Ovary (tissue), 9 donors: ENCODE measurements around the gene FRYL. TPM values are rescaled to one million over a fixed set of nuclear protein-coding genes. Genes with fewer than 3 reads are reported as not detected.

Experiments used
- DNase-seq, 5 donors: peaks; one replicate each; pipeline ENCODE4 v3.0.0-alpha.2; 2019 to 2020
- H3K27ac ChIP-seq, 2 donors: fragments of 200-600 bp; one replicate each; pipeline versions ENCODE4 v1.5.1 to v1.8.0; 2019 to 2022
- H3K27me3 ChIP-seq: fragments of 200-600 bp; one replicate; pipeline ENCODE4 v1.8.0; 2022
- H3K36me3 ChIP-seq: fragments of 200-600 bp; sonication (generic); one replicate; pipeline ENCODE4 v1.5.1; 2019
- H3K4me1 ChIP-seq: one replicate; pipeline ENCODE4 v1.8.1; 2013; ENCODE audit warnings: mild to moderate bottlenecking, moderate library complexity; ENCODE audit not compliant: insufficient read depth
- H3K4me3 ChIP-seq: fragments of 200-600 bp; sonication (generic); one replicate; pipeline ENCODE4 v1.5.1; 2017
- H3K9me3 ChIP-seq, 2 donors: fragments of 200-600 bp in 1 of 2; sonication (generic) in 1 of 2; one replicate each; pipeline versions ENCODE4 v1.5.1 to v1.8.1; 2013 to 2019; ENCODE audit warnings: mild to moderate bottlenecking in 1 of 2, moderate library complexity in 1 of 2
- CTCF ChIP-seq, 3 donors: fragments of 450-650 bp in 2 of 3; fragments of 200-600 bp in 1 of 3; IDR thresholded peaks; one replicate each; pipeline versions ENCODE4 v1.5.1 to v1.8.0; 2016 to 2022; ENCODE audit warnings: antibody characterized with exemption in 3 of 3, mild to moderate bottlenecking in 1 of 3
- EP300 ChIP-seq: sonication (generic); formaldehyde crosslinking; IDR thresholded peaks from one replicate; pipeline ENCODE4 v1.6.1; 2017; ENCODE audit warnings: antibody characterized with exemption
- POLR2A ChIP-seq: fragments of 450-650 bp; IDR thresholded peaks from one replicate; pipeline ENCODE4 v1.6.1; 2017; ENCODE audit warnings: antibody characterized with exemption, mild to moderate bottlenecking, moderate library complexity
- WGBS, 3 donors: extraction: QIAGEN DNeasy Blood & Tissue Kit in 1 of 3; methylation state at CpG; one replicate each; pipeline versions ENCODE4 v1.1.5 to v1.1.7; 2013 to 2017; 5-methylcytosine and 5-hydroxymethylcytosine counted together
- intact Hi-C, 4 donors: fragments of 100-400 bp; cut with DNase I; formaldehyde crosslinking; loops; one replicate each; pipeline versions ENCODE4 v1.11.0 to v1.15.1; 2022 to 2023
- polyA plus RNA-seq, 2 donors: library from polyadenylated mRNA; stranded (reverse); fragments of 200-250 nt in 1 of 2; fragments of 350-450 nt in 1 of 2; fragmentation: Illumina TruSeq in 1 of 2; extraction: RNeasy Lipid Tissue Mini Kit (QIAGEN cat#74804) in 1 of 2; gene quantifications; one replicate each; pipeline ENCODE4 v1.2.3, GENCODE V29; 2013 to 2014
- total RNA-seq, 7 donors: library from RNA; depleted of rRNA in 2 of 7; stranded (reverse); fragments of >200 nt in 2 of 7; fragmentation: NEBNext Ultra II Directional in 3 of 7; extraction: Animal tissue kit (Norgen Biotek cat#: 25700) in 3 of 7; gene quantifications; one replicate each; pipeline versions ENCODE4 v1.1.0 to v1.2.4, GENCODE V29; 2016 to 2023
- donor health status: DM: no; HTN: no; CAD: no; lungs with moderate emphysema.
- donor health status: DM: no; HTN: no; CAD: no.
- donor health status: Bipolar disorder and iron deficiency.
- donor health status: DM: yes; HTN: yes; CAD: no.
- donor health status: DM: no; HTN: no; CAD: no.
- donor health status: DM: yes; HTN: yes; CAD: no.

The FRYL gene
- total and polyA plus RNA-seq, 9 donors = 10.7 to 46.0 (median 35.2) TPM

GRCh38 chr4:48538358-48538757 is 241.7 kb downstream of the FRYL start:
- no peaks in the 10 kb centered on the region for H3K4me1 ChIP-seq
- no peak for TF ChIP-seq EP300
- no peaks in the 10 kb centered on the region for H3K27me3 ChIP-seq
- H3K4me3 ChIP-seq = no peak overlapping the region
- H3K36me3 ChIP-seq = no peaks in the 10 kb centered on the region
- no peak overlapping the region for H3K27ac ChIP-seq
- intact Hi-C loops = no loop called here
- no peaks in the 10 kb centered on the region for H3K9me3 ChIP-seq
- no peak for DNase-seq

GRCh38 chr4:48526406-48526805 is 253.7 kb downstream of the FRYL start:
- H3K36me3 ChIP-seq = no peaks in the 10 kb centered on the region
- no peak for TF ChIP-seq POLR2A

GRCh38 chr4:48518143-48518542 is 261.9 kb downstream of the FRYL start:
- 90 to 97% (median 94%) methylated on average over 3 of the region's 3 CpGs for WGBS, 3 donors
- intact Hi-C loops = no loop called here
- Histone ChIP-seq H3K9me3 (no peaks in the 10 kb centered on the region), H3K27ac (no peak overlapping the region), H3K36me3 (no peaks in the 10 kb centered on the region), H3K27me3 (no peaks in the 10 kb centered on the region), H3K4me3 (no peak overlapping the region), H3K4me1 (no peaks in the 10 kb centered on the region)
- no peak for TF ChIP-seq POLR2A
- no peak for TF ChIP-seq CTCF (IDR thresholded peaks at IDR 0.05)
- TF ChIP-seq EP300 = no peak
- no peak for DNase-seq

More at GRCh38 chr4:48526406-48526805, 253.7 kb downstream of the FRYL start:
- H3K27ac ChIP-seq = no peak overlapping the region
- no peak for DNase-seq
- H3K4me1 ChIP-seq = no peaks in the 10 kb centered on the region
- WGBS, 3 donors = 51 to 65% (median 60%) methylated on average over 1 of the region's 1 CpG
- no peak overlapping the region for H3K4me3 ChIP-seq
- no peaks in the 10 kb centered on the region for H3K27me3 ChIP-seq
- intact Hi-C loops = no loop called here
- no peaks in the 10 kb centered on the region for H3K9me3 ChIP-seq

- H3K36me3 ChIP-seq = no peaks in the 10 kb centered on the region
- intact Hi-C loops = no loop called here
- H3K9me3 ChIP-seq = no peaks in the 10 kb centered on the region
- no peak for TF ChIP-seq EP300
- no peaks in the 10 kb centered on the region for H3K4me1 ChIP-seq
- no peaks in the 10 kb centered on the region for H3K27me3 ChIP-seq
- DNase-seq = no peak
- no peak overlapping the region for H3K27ac ChIP-seq
- no peak overlapping the region for H3K4me3 ChIP-seq
These were observed 270.5 kb downstream of the FRYL start for GRCh38 chr4:48509543-48509942.

GRCh38 chr4:48506716-48507115 is 273.4 kb downstream of the FRYL start:
- 81 to 90% (median 87%) methylated on average over 2 of the region's 2 CpGs for WGBS, 3 donors
- intact Hi-C loops = no loop called here
- DNase-seq = no peak
- no peaks in the 10 kb centered on the region for H3K4me1 ChIP-seq
- TF ChIP-seq EP300 = no peak
- no peak for TF ChIP-seq CTCF (IDR thresholded peaks at IDR 0.05)
- no peak for TF ChIP-seq POLR2A
- no peaks in the 10 kb centered on the region for H3K9me3 ChIP-seq
- H3K27me3 ChIP-seq = no peaks in the 10 kb centered on the region
- no peak overlapping the region for H3K27ac ChIP-seq
- no peak overlapping the region for H3K4me3 ChIP-seq
- H3K36me3 ChIP-seq = no peaks in the 10 kb centered on the region

GRCh38 chr4:48504352-48504751 is 275.7 kb downstream of the FRYL start:
- no peak for DNase-seq
- WGBS, 3 donors = 76 to 78% (median 78%) methylated on average over 1 of the region's 1 CpG
- intact Hi-C loops = no loop called here

More at GRCh38 chr4:48504352-48504751, 275.7 kb downstream of the FRYL start:
- Histone ChIP-seq H3K4me3 (no peak overlapping the region), H3K27me3 (no peaks in the 10 kb centered on the region), H3K9me3 (no peaks in the 10 kb centered on the region), H3K36me3 (no peaks in the 10 kb centered on the region), H3K4me1 (no peaks in the 10 kb centered on the region), H3K27ac (no peak overlapping the region)
- TF ChIP-seq EP300 (no peak), POLR2A (no peak), CTCF (IDR thresholded peaks at IDR 0.05) (no peak)
